ENCODE data around the gene MRAS.

MRAS gene

GRCh38 chr3:138331143-138331894, 17.1 kb upstream of the MRAS start:
- peaks cover 29% of the 10 kb centered on the region for H3K4me1 Mint-ChIP-seq
- no peak overlapping the region for H3K27ac Mint-ChIP-seq
- no peaks in the 10 kb centered on the region for H3K9me3 Mint-ChIP-seq
- H3K4me3 Mint-ChIP-seq: no peak overlapping the region
- ATAC-seq: no peak
- DNase-seq (ENCODE audit: low spot score in 2 of 2): no peak
- H3K36me3 Mint-ChIP-seq: no peaks in the 10 kb centered on the region

GRCh38 chr3:138332472-138333073, 15.8 kb upstream of the MRAS start:
- ATAC-seq (no peak), DNase-seq (ENCODE audit: low spot score in 2 of 2) (no peak)
- no peak overlapping the region for H3K4me3 Mint-ChIP-seq
- H3K4me1 Mint-ChIP-seq: peaks cover 27% of the 10 kb centered on the region
- H3K9me3 Mint-ChIP-seq: no peaks in the 10 kb centered on the region
- no peaks in the 10 kb centered on the region for H3K36me3 Mint-ChIP-seq
- H3K27ac Mint-ChIP-seq: peak overlapping the region; percentile 8

- Mint-ChIP-seq H3K4me3 (no peak overlapping the region), H3K9me3 (no peaks in the 10 kb centered on the region), H3K27ac (no peak overlapping the region), H3K36me3 (no peaks in the 10 kb centered on the region), H3K4me1 (peaks cover 9% of the 10 kb centered on the region)
- ATAC-seq (no peak), DNase-seq (ENCODE audit: low spot score in 2 of 2) (no peak)
These were observed 13.8 kb upstream of the MRAS start for GRCh38 chr3:138334608-138335007.

GRCh38 chr3:138336454-138336999, 11.9 kb upstream of the MRAS start:
- Mint-ChIP-seq H3K4me3 (no peak overlapping the region), H3K27ac (no peak overlapping the region), H3K36me3 (no peaks in the 10 kb centered on the region), H3K9me3 (no peaks in the 10 kb centered on the region), H3K4me1 (no peaks in the 10 kb centered on the region)
- DNase-seq (ENCODE audit: low spot score in 2 of 2) (no peak), ATAC-seq (no peak)

GRCh38 chr3:138338244-138338643, 10.1 kb upstream of the MRAS start:
- no peaks in the 10 kb centered on the region for H3K4me1 Mint-ChIP-seq
- no peaks in the 10 kb centered on the region for H3K36me3 Mint-ChIP-seq
- no peak overlapping the region for H3K27ac Mint-ChIP-seq
- no peak overlapping the region for H3K4me3 Mint-ChIP-seq
- no peaks in the 10 kb centered on the region for H3K9me3 Mint-ChIP-seq
- DNase-seq (ENCODE audit: low spot score in 2 of 2) (no peak), ATAC-seq (no peak)

- no peak for DNase-seq (ENCODE audit: low spot score in 2 of 2)
- Mint-ChIP-seq H3K4me1 (no peaks in the 10 kb centered on the region), H3K27ac (no peak overlapping the region), H3K4me3 (no peak overlapping the region), H3K9me3 (no peaks in the 10 kb centered on the region), H3K36me3 (no peaks in the 10 kb centered on the region)
- ATAC-seq: no peak
These were observed 9.6 kb upstream of the MRAS start for GRCh38 chr3:138338811-138339210.

GRCh38 chr3:138340511-138340910, 7.9 kb upstream of the MRAS start:
- ATAC-seq (no peak), DNase-seq (ENCODE audit: low spot score in 2 of 2) (no peak)
- Mint-ChIP-seq H3K27ac (no peak overlapping the region), H3K4me1 (no peaks in the 10 kb centered on the region), H3K36me3 (no peaks in the 10 kb centered on the region), H3K4me3 (no peak overlapping the region), H3K9me3 (no peaks in the 10 kb centered on the region)

- peaks cover 13% of the 10 kb centered on the region for H3K4me1 Mint-ChIP-seq
- H3K9me3 Mint-ChIP-seq: peaks cover 2% of the 10 kb centered on the region
- ATAC-seq (no peak), DNase-seq (ENCODE audit: low spot score in 2 of 2) (no peak)
- no peak overlapping the region for H3K4me3 Mint-ChIP-seq
- H3K36me3 Mint-ChIP-seq: no peaks in the 10 kb centered on the region
- no peak overlapping the region for H3K27ac Mint-ChIP-seq
These were observed 3.6 kb upstream of the MRAS start for GRCh38 chr3:138344754-138345153.

GRCh38 chr3:138348754-138349739, 668 bp downstream of the MRAS start:
- peak overlapping the region; percentile 7 for H3K4me3 Mint-ChIP-seq
- ATAC-seq (peak; percentile 43), DNase-seq (ENCODE audit: low spot score in 2 of 2) (no peak)
- H3K27ac Mint-ChIP-seq: no peak overlapping the region
- peaks cover 13% of the 10 kb centered on the region for H3K4me1 Mint-ChIP-seq
- H3K9me3 Mint-ChIP-seq: peaks cover 2% of the 10 kb centered on the region
- H3K36me3 Mint-ChIP-seq: no peaks in the 10 kb centered on the region

GRCh38 chr3:138349926-138350665, 1.7 kb downstream of the MRAS start:
- Mint-ChIP-seq H3K4me3 (no peak overlapping the region), H3K36me3 (no peaks in the 10 kb centered on the region), H3K27ac (no peak overlapping the region), H3K9me3 (peaks cover 2% of the 10 kb centered on the region), H3K4me1 (peaks cover 13% of the 10 kb centered on the region)
- DNase-seq (ENCODE audit: low spot score in 2 of 2) (no peak), ATAC-seq (no peak)

GRCh38 chr3:138351151-138351550, 2.8 kb downstream of the MRAS start:
- peaks cover 13% of the 10 kb centered on the region for H3K4me1 Mint-ChIP-seq
- H3K4me3 Mint-ChIP-seq: no peak overlapping the region
- H3K36me3 Mint-ChIP-seq: no peaks in the 10 kb centered on the region
- no peak overlapping the region for H3K27ac Mint-ChIP-seq
- DNase-seq (ENCODE audit: low spot score in 2 of 2) (no peak), ATAC-seq (no peak)
- H3K9me3 Mint-ChIP-seq: peaks cover 2% of the 10 kb centered on the region

- H3K4me1 Mint-ChIP-seq: peaks cover 11% of the 10 kb centered on the region
- H3K27ac Mint-ChIP-seq: no peak overlapping the region
- H3K4me3 Mint-ChIP-seq: no peak overlapping the region
- H3K9me3 Mint-ChIP-seq: peaks cover 2% of the 10 kb centered on the region
- H3K36me3 Mint-ChIP-seq: no peaks in the 10 kb centered on the region
- ATAC-seq (no peak), DNase-seq (ENCODE audit: low spot score in 2 of 2) (no peak)
These were observed 3.7 kb downstream of the MRAS start for GRCh38 chr3:138351916-138352550.

GRCh38 chr3:138354376-138354775, 6.0 kb downstream of the MRAS start:
- no peak for ATAC-seq
- no peak overlapping the region for H3K4me3 Mint-ChIP-seq
- H3K4me1 Mint-ChIP-seq: no peaks in the 10 kb centered on the region
- no peak for DNase-seq (ENCODE audit: low spot score in 2 of 2)
- H3K36me3 Mint-ChIP-seq: no peaks in the 10 kb centered on the region
- no peak overlapping the region for H3K27ac Mint-ChIP-seq
- no peaks in the 10 kb centered on the region for H3K9me3 Mint-ChIP-seq

GRCh38 chr3:138355071-138355470, 6.7 kb downstream of the MRAS start:
- no peak overlapping the region for H3K27ac Mint-ChIP-seq
- DNase-seq (ENCODE audit: low spot score in 2 of 2): no peak
- no peaks in the 10 kb centered on the region for H3K9me3 Mint-ChIP-seq
- H3K36me3 Mint-ChIP-seq: no peaks in the 10 kb centered on the region
- H3K4me1 Mint-ChIP-seq: no peaks in the 10 kb centered on the region
- ATAC-seq: no peak
- no peak overlapping the region for H3K4me3 Mint-ChIP-seq
